ENCODE results near the gene PRAMEF2. TPM values are rescaled to one million over a fixed set of nuclear protein-coding genes. Genes with fewer than 3 reads are reported as not detected.
"Not testable (repeated sequence)": the region's sequence is repeated elsewhere in the genome, so short reads cannot be mapped to it uniquely, and the experiment has no call there.

PRAMEF2 gene
- polyA plus RNA-seq (ENCODE audit: insufficient read length in 3 of 3) = not detected

DNA sequence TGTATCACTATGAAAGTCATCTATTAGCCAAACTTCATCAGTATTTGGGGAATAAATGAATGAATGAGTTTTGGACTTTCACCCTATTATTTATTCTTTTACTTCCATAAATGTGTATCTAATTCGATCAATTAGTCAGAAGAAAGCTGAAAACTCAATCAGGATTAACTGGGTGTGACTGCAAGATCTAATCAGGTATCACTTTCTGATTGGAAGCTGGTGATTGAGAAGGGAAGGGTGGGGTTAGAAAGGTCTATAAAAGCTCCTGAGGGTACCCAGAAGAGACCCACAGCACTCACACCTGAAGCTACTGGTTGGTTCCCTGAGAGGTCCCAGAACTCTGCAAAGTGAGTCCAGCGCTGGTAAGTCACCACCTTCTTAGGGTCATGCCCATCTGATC is at the start of gene PRAMEF2:
TSS of gene PRAMEF2 (plus strand) at position 301 of the 400 bp plus-strand sequence. CDS start 1,924 bp downstream, outside the sequence.
- not testable (repeated sequence) for DNase-seq (ENCODE audit: low read depth in 3 of 3, low spot score in 2 of 3)

DNA sequence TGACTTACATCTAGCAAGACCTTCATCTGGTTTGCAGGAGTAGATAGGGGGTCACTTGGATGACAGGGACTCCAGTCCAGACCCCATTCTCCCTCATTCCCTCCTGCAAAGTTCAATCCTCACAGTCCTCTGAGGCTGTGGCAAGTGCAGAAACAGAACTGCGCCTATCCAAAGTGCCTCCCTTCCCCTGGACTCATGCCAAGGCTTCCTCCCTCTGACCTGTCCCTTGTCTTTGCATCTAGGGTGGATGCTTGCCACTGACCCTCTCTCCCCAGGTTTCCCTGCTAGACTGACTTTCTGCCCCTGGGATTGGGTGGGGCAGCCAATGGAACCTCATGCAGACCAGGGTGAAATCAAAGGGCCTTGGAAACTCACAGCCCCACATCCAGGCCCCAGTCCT is 47.0 kb upstream of the PRAMEF2 start:
- DNase-seq (ENCODE audit: low read depth in 3 of 3, low spot score in 2 of 3) = no peak

- no peak for DNase-seq (ENCODE audit: low read depth in 3 of 3, low spot score in 2 of 3)
Observed at GRCh38 chr1:12810691-12811408, 46.0 kb upstream of the PRAMEF2 start.

GRCh38 chr1:12811409-12811784 is 45.5 kb upstream of the PRAMEF2 start:
- no peak for DNase-seq (ENCODE audit: low read depth in 3 of 3, low spot score in 2 of 3)

DNA sequence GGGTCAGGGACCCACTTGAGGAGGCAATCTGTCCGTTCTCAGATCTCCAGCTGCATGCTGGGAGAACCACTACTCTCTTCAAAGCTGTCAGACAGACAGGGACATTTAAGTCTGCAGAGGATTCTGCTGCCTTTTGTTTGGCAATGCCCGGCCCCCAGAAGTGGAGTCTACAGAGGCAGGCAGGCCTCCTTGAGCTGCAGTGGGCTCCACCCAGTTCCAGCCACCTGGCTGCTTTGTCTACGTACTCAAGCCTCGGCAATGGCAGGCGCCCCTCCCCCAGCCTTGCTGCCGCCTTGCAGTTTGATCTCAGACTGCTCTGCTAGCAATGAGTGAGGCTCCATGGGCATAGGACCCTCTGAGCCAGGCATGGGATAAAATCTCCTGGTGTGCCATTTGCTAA is 37.8 kb upstream of the PRAMEF2 start:
- DNase-seq (ENCODE audit: low read depth in 3 of 3, low spot score in 2 of 3) = not testable (repeated sequence)

DNA sequence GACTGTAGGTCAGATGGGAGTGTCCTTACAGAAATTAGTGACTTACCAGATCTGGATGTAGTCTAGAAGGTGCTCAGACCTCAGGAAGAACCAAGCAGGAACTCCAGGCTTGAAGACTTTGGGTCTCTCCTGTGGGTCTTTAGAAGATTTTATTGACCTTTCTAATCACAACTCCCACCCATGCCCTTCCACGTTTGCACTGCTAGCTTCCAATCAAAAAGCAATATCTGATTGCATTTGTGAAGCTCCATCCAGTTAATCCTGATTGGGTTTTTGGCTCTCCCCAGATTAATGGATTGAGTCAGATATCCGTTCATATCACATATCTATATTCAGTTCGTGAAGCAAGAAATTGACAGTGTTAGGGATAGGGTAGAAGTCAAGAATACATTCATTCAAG is 25.6 kb upstream of the PRAMEF2 start, which contains the start of gene PRAMEF11:
TSS of gene PRAMEF11 (minus strand) at position 101 of the 400 bp plus-strand sequence. CDS start 2,621 bp downstream, outside the sequence.
- DNase-seq (ENCODE audit: low read depth in 3 of 3, low spot score in 2 of 3) = not testable (repeated sequence)

DNA sequence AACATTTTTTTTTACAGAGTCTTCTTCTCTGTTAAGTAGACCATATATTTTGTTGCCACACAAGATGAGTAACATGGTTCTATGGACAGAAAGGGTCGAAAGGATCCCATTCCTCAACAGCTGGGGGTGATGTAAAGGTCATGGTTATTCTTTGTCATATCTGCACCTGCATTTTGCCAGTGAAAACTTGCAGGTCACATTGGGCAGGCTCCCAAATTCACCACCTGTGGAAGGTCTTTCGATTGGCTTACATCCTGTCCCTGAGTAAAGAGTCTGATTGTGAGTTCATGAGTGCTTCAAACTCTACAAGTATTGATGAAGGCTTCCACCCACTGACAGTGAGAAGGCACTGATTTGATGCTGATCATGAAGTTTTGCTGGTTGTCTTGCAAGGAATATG is 23.6 kb upstream of the PRAMEF2 start:
- not testable (repeated sequence) for DNase-seq (ENCODE audit: low read depth in 3 of 3, low spot score in 2 of 3)

GRCh38 chr1:12848620-12849019 is 8.3 kb upstream of the PRAMEF2 start, which contains the start of gene HNRNPCL1:
Gene HNRNPCL1 (minus strand): TSS chr1:12848720. CDS start chr1:12848289, 431 bp downstream.
- not testable (repeated sequence) for DNase-seq (ENCODE audit: low read depth in 3 of 3, low spot score in 2 of 3)

DNA sequence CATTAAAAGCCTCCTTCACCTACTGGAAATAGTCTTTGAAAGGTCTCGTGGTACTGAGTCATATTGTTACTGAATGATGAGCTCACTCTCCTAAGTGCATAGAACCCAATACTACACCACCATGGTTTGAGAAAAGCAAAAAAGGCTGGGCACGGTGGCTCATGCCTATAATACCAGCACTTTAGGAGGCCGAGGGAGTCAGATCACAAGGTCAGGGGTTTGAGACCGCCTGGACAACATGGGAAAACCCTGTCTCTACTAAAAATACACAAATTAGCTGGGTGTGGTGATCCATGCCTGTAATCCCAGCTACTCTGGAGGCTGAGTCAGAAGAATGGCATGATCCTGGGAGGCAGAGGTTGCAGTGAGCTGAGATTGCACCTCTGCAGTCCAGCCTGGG is 5.1 kb upstream of the PRAMEF2 start:
- no peak for DNase-seq (ENCODE audit: low read depth in 3 of 3, low spot score in 2 of 3)

GRCh38 chr1:12863131-12863880 is 6.4 kb downstream of the PRAMEF2 start:
- DNase-seq (ENCODE audit: low read depth in 3 of 3, low spot score in 2 of 3) = not testable (repeated sequence)

GRCh38 chr1:12878453-12878852 is 21.6 kb downstream of the PRAMEF2 start:
- not testable (repeated sequence) for DNase-seq (ENCODE audit: low read depth in 3 of 3, low spot score in 2 of 3)

DNA sequence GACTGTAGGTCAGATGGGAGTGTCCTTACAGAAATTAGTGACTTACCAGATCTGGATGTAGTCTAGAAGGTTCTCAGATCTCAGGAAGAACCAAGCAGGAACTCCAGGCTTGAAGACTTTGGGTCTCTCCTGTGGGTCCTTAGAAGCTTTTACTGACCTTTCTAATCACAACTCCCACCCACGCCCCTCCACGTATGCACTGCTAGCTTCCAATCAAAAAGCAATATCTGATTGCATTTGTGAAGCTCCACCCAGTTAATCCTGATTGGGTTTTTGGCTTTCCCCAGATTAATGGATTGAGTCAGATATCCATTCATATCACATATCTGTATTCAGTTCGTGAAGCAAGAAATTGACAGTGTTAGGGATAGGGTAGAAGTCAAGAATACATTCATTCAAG is 29.2 kb downstream of the PRAMEF2 start, which contains the start of gene PRAMEF4:
TSS of gene PRAMEF4 (minus strand) at position 101 of the 400 bp plus-strand sequence. CDS start 2,807 bp downstream, outside the sequence.
- DNase-seq (ENCODE audit: low read depth in 3 of 3, low spot score in 2 of 3) = not testable (repeated sequence)

- DNase-seq (ENCODE audit: low read depth in 3 of 3, low spot score in 2 of 3) = not testable (repeated sequence)
Observed at GRCh38 chr1:12898170-12898569, 41.3 kb downstream of the PRAMEF2 start, which contains the start of gene PRAMEF10. Gene PRAMEF10 (minus strand): TSS chr1:12898270. CDS start chr1:12895847, 2,423 bp downstream.

DNA sequence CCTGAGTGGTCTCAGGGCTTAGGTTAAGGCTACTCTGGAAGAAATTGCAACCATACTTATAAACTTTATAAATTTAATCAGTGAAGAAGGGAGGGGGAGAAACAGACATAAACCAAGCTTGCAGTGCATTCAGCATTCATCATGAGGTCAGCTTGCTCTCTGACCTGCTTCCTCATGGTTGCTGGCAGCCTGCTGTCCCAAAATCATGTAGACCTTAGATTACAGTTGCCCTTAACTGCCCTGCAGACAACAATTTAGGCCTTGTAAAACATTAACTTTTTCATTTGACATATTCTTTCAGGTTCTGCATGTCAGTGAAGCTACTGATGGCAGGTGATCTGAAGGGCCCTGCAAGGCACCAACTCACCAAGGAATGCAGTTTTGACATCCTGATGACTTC is 42.3 kb downstream of the PRAMEF2 start:
- DNase-seq (ENCODE audit: low read depth in 3 of 3, low spot score in 2 of 3) = not testable (repeated sequence)

DNA sequence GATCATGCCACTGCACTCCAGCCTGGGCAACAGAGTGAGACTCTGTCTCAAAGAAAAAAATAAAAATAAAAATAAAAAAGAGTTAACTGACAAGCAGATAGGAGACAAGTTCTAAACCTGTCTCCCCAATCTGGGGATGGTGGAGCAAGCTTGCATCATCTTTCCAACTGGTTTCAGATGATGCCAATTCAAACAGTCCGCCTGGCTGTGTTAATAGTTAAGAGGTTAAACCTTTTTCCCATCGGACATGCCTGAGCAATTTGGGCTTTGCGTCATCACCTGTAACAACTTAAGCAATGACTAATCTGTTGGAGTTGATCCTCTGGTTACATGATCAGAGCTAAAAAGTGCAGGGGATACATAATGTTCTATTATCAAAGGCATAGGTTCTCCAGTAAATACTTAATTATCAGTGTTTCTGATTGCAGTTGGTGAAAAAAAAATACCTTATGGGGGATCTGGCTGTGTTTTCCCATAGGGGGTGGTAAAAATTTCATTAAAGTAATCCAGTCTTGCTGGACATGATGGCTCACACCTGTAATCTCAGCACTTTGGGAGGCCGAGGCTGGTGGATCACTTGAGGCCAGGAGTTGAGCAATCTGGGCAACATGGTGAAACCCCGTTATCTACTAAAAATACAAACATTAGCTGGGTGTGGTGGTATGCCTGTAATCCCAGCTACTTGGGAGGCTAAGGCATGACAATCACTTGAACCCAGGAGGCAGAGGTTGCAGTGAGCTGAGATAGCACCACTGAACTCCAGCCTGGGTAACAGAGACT is 47.1 kb downstream of the PRAMEF2 start:
- DNase-seq (ENCODE audit: low read depth in 3 of 3, low spot score in 2 of 3) = not testable (repeated sequence)

Other genes with a start within 250 kb of the PRAMEF2 start
- gene DHRS3, start 238.9 kb upstream of the PRAMEF2 start, polyA plus RNA-seq (ENCODE audit: insufficient read length in 3 of 3) = 10 to 100 TPM; 68.3 to 85.7 (median 68.8) TPM
- gene AADACL4, start 213.0 kb upstream of the PRAMEF2 start, polyA plus RNA-seq (ENCODE audit: insufficient read length in 3 of 3) = 1 to 10 TPM; 1.4 to 1.7 (median 1.7) TPM
- not detected for gene AADACL3, start 141.0 kb upstream of the PRAMEF2 start, polyA plus RNA-seq (ENCODE audit: insufficient read length in 3 of 3)
- gene CFAP107, start 110.9 kb upstream of the PRAMEF2 start, polyA plus RNA-seq (ENCODE audit: insufficient read length in 3 of 3) = 1 to 10 TPM in 2 of 3 donors, under 1 TPM in 1; 0.82 to 1.5 (median 1.3) TPM
- not detected for gene PRAMEF12, start 83.3 kb upstream of the PRAMEF2 start, polyA plus RNA-seq (ENCODE audit: insufficient read length in 3 of 3)
- not detected for gene PRAMEF1, start 65.7 kb upstream of the PRAMEF2 start, polyA plus RNA-seq (ENCODE audit: insufficient read length in 3 of 3)
- not detected for gene PRAMEF11, start 25.7 kb upstream of the PRAMEF2 start, polyA plus RNA-seq (ENCODE audit: insufficient read length in 3 of 3)
- gene HNRNPCL1, start 8.4 kb upstream of the PRAMEF2 start, polyA plus RNA-seq (ENCODE audit: insufficient read length in 3 of 3) = under 1 TPM in 2 of 3 donors, not detected in 1; 0.17 to 0.23 TPM
- gene PRAMEF4, start 29.1 kb downstream of the PRAMEF2 start, polyA plus RNA-seq (ENCODE audit: insufficient read length in 3 of 3) = not detected
- gene PRAMEF10, start 41.2 kb downstream of the PRAMEF2 start, polyA plus RNA-seq (ENCODE audit: insufficient read length in 3 of 3) = not detected
- gene PRAMEF7, start 59.5 kb downstream of the PRAMEF2 start, polyA plus RNA-seq (ENCODE audit: insufficient read length in 3 of 3) = not detected
- not detected for gene PRAMEF6, start 90.5 kb downstream of the PRAMEF2 start, polyA plus RNA-seq (ENCODE audit: insufficient read length in 3 of 3)
- not detected for gene PRAMEF27, start 199.5 kb downstream of the PRAMEF2 start, polyA plus RNA-seq (ENCODE audit: insufficient read length in 3 of 3)
- gene HNRNPCL3, start 203.7 kb downstream of the PRAMEF2 start, polyA plus RNA-seq (ENCODE audit: insufficient read length in 3 of 3) = not detected
- not detected for gene PRAMEF25, start 213.7 kb downstream of the PRAMEF2 start, polyA plus RNA-seq (ENCODE audit: insufficient read length in 3 of 3)